ENCODE results near the gene SNX24.
"Not testable (repeated sequence)": the region's sequence is repeated elsewhere in the genome, so short reads cannot be mapped to it uniquely, and the experiment has no call there.

The SNX24 gene

GRCh38 chr5:122902263-122902662, 56.9 kb downstream of the SNX24 start:
- no peaks in the 10 kb centered on the region for H3K36me3 ChIP-seq (ENCODE audit: insufficient read depth, low read length)
- no peaks in the 10 kb centered on the region for H3K27me3 ChIP-seq (ENCODE audit: control insufficient read depth in 1 of 2, insufficient read depth in 2 of 2, low read length in 2 of 2)
- H3K4me1 ChIP-seq (ENCODE audit: insufficient read depth, low read length), result no peaks in the 10 kb centered on the region
- H3K9me3 ChIP-seq (ENCODE audit: low read length), result no peaks in the 10 kb centered on the region
- H3K27ac ChIP-seq (ENCODE audit: low read depth, low read length), result no peak overlapping the region
- no peak overlapping the region for H3K4me3 ChIP-seq (ENCODE audit: low read depth in 1 of 2, low read length in 2 of 2)
- H3K9ac ChIP-seq (ENCODE audit: low read length), result no peak overlapping the region

- Histone ChIP-seq H3K9ac (ENCODE audit: low read length) (no peak overlapping the region), H3K4me3 (ENCODE audit: low read depth in 1 of 2, low read length in 2 of 2) (no peak overlapping the region), H3K36me3 (ENCODE audit: insufficient read depth, low read length) (no peaks in the 10 kb centered on the region), H3K27ac (ENCODE audit: low read depth, low read length) (no peak overlapping the region), H3K27me3 (ENCODE audit: control insufficient read depth in 1 of 2, insufficient read depth in 2 of 2, low read length in 2 of 2) (no peaks in the 10 kb centered on the region), H3K9me3 (ENCODE audit: low read length) (no peaks in the 10 kb centered on the region), H3K4me1 (ENCODE audit: insufficient read depth, low read length) (no peaks in the 10 kb centered on the region)
These were observed 61.4 kb downstream of the SNX24 start for GRCh38 chr5:122906768-122907167.

GRCh38 chr5:122907276-122907675, 61.9 kb downstream of the SNX24 start:
- H3K4me1 ChIP-seq (ENCODE audit: insufficient read depth, low read length), result no peaks in the 10 kb centered on the region
- H3K27ac ChIP-seq (ENCODE audit: low read depth, low read length), result no peak overlapping the region

GRCh38 chr5:122908108-122908507, 62.7 kb downstream of the SNX24 start:
- H3K9ac ChIP-seq (ENCODE audit: low read length), result no peak overlapping the region
- H3K36me3 ChIP-seq (ENCODE audit: insufficient read depth, low read length), result no peaks in the 10 kb centered on the region
- H3K9me3 ChIP-seq (ENCODE audit: low read length), result no peaks in the 10 kb centered on the region
- no peak overlapping the region for H3K27ac ChIP-seq (ENCODE audit: low read depth, low read length)
- H3K4me1 ChIP-seq (ENCODE audit: insufficient read depth, low read length), result no peaks in the 10 kb centered on the region
- no peaks in the 10 kb centered on the region for H3K27me3 ChIP-seq (ENCODE audit: control insufficient read depth in 1 of 2, insufficient read depth in 2 of 2, low read length in 2 of 2)
- no peak overlapping the region for H3K4me3 ChIP-seq (ENCODE audit: low read depth in 1 of 2, low read length in 2 of 2)

More at GRCh38 chr5:122907276-122907675, 61.9 kb downstream of the SNX24 start:
- no peaks in the 10 kb centered on the region for H3K27me3 ChIP-seq (ENCODE audit: control insufficient read depth in 1 of 2, insufficient read depth in 2 of 2, low read length in 2 of 2)
- no peak overlapping the region for H3K4me3 ChIP-seq (ENCODE audit: low read depth in 1 of 2, low read length in 2 of 2)
- no peaks in the 10 kb centered on the region for H3K9me3 ChIP-seq (ENCODE audit: low read length)
- no peaks in the 10 kb centered on the region for H3K36me3 ChIP-seq (ENCODE audit: insufficient read depth, low read length)
- H3K9ac ChIP-seq (ENCODE audit: low read length), result no peak overlapping the region

GRCh38 chr5:122908662-122909061, 63.2 kb downstream of the SNX24 start:
- no peaks in the 10 kb centered on the region for H3K36me3 ChIP-seq (ENCODE audit: insufficient read depth, low read length)
- no peaks in the 10 kb centered on the region for H3K4me1 ChIP-seq (ENCODE audit: insufficient read depth, low read length)
- H3K9me3 ChIP-seq (ENCODE audit: low read length), result no peaks in the 10 kb centered on the region
- no peak overlapping the region for H3K4me3 ChIP-seq (ENCODE audit: low read depth in 1 of 2, low read length in 2 of 2)
- no peak overlapping the region for H3K9ac ChIP-seq (ENCODE audit: low read length)
- no peaks in the 10 kb centered on the region for H3K27me3 ChIP-seq (ENCODE audit: control insufficient read depth in 1 of 2, insufficient read depth in 2 of 2, low read length in 2 of 2)
- H3K27ac ChIP-seq (ENCODE audit: low read depth, low read length), result no peak overlapping the region

- Histone ChIP-seq H3K9me3 (ENCODE audit: low read length) (no peaks in the 10 kb centered on the region), H3K9ac (ENCODE audit: low read length) (no peak overlapping the region), H3K27me3 (ENCODE audit: control insufficient read depth in 1 of 2, insufficient read depth in 2 of 2, low read length in 2 of 2) (no peaks in the 10 kb centered on the region), H3K27ac (ENCODE audit: low read depth, low read length) (no peak overlapping the region), H3K4me3 (ENCODE audit: low read depth in 1 of 2, low read length in 2 of 2) (no peak overlapping the region), H3K4me1 (ENCODE audit: insufficient read depth, low read length) (no peaks in the 10 kb centered on the region), H3K36me3 (ENCODE audit: insufficient read depth, low read length) (no peaks in the 10 kb centered on the region)
These were observed 64.2 kb downstream of the SNX24 start for GRCh38 chr5:122909470-122910100.

GRCh38 chr5:122913436-122913835, 68.0 kb downstream of the SNX24 start:
- not testable (repeated sequence) for H3K36me3 ChIP-seq (ENCODE audit: insufficient read depth, low read length); H3K27me3 ChIP-seq (ENCODE audit: control insufficient read depth in 1 of 2, insufficient read depth in 2 of 2, low read length in 2 of 2); H3K9ac ChIP-seq (ENCODE audit: low read length); H3K4me3 ChIP-seq (ENCODE audit: low read depth in 1 of 2, low read length in 2 of 2); H3K9me3 ChIP-seq (ENCODE audit: low read length); H3K27ac ChIP-seq (ENCODE audit: low read depth, low read length)
- peaks cover 18% of the 10 kb centered on the region for H3K4me1 ChIP-seq (ENCODE audit: insufficient read depth, low read length)

GRCh38 chr5:122915717-122916461, 70.5 kb downstream of the SNX24 start:
- no peaks in the 10 kb centered on the region for H3K36me3 ChIP-seq (ENCODE audit: insufficient read depth, low read length)
- H3K4me3 ChIP-seq (ENCODE audit: low read depth in 1 of 2, low read length in 2 of 2), result peak overlapping the region in 1 of 2 donors; percentile 1
- no peaks in the 10 kb centered on the region for H3K27me3 ChIP-seq (ENCODE audit: control insufficient read depth in 1 of 2, insufficient read depth in 2 of 2, low read length in 2 of 2)
- H3K9me3 ChIP-seq (ENCODE audit: low read length), result no peaks in the 10 kb centered on the region
- no peak overlapping the region for H3K9ac ChIP-seq (ENCODE audit: low read length)
- peak overlapping the region; percentile 56 for H3K27ac ChIP-seq (ENCODE audit: low read depth, low read length)
- H3K4me1 ChIP-seq (ENCODE audit: insufficient read depth, low read length), result peaks cover 18% of the 10 kb centered on the region

GRCh38 chr5:122916490-122916889, 71.1 kb downstream of the SNX24 start:
- Histone ChIP-seq H3K36me3 (ENCODE audit: insufficient read depth, low read length) (no peaks in the 10 kb centered on the region), H3K27ac (ENCODE audit: low read depth, low read length) (no peak overlapping the region), H3K9me3 (ENCODE audit: low read length) (no peaks in the 10 kb centered on the region), H3K4me3 (ENCODE audit: low read depth in 1 of 2, low read length in 2 of 2) (no peak overlapping the region), H3K9ac (ENCODE audit: low read length) (no peak overlapping the region), H3K27me3 (ENCODE audit: control insufficient read depth in 1 of 2, insufficient read depth in 2 of 2, low read length in 2 of 2) (no peaks in the 10 kb centered on the region), H3K4me1 (ENCODE audit: insufficient read depth, low read length) (peaks cover 18% of the 10 kb centered on the region)

- peaks cover 18% of the 10 kb centered on the region for H3K4me1 ChIP-seq (ENCODE audit: insufficient read depth, low read length)
- no peaks in the 10 kb centered on the region for H3K36me3 ChIP-seq (ENCODE audit: insufficient read depth, low read length)
- H3K9ac ChIP-seq (ENCODE audit: low read length), result no peak overlapping the region
- H3K27ac ChIP-seq (ENCODE audit: low read depth, low read length), result no peak overlapping the region
- H3K4me3 ChIP-seq (ENCODE audit: low read depth in 1 of 2, low read length in 2 of 2), result no peak overlapping the region
- no peaks in the 10 kb centered on the region for H3K27me3 ChIP-seq (ENCODE audit: control insufficient read depth in 1 of 2, insufficient read depth in 2 of 2, low read length in 2 of 2)
- no peaks in the 10 kb centered on the region for H3K9me3 ChIP-seq (ENCODE audit: low read length)
These were observed 74.6 kb downstream of the SNX24 start for GRCh38 chr5:122919969-122920368.

- no peak overlapping the region for H3K4me3 ChIP-seq (ENCODE audit: low read depth in 1 of 2, low read length in 2 of 2)
- no peaks in the 10 kb centered on the region for H3K36me3 ChIP-seq (ENCODE audit: insufficient read depth, low read length)
- no peak overlapping the region for H3K27ac ChIP-seq (ENCODE audit: low read depth, low read length)
- H3K9me3 ChIP-seq (ENCODE audit: low read length), result no peaks in the 10 kb centered on the region
- H3K9ac ChIP-seq (ENCODE audit: low read length), result no peak overlapping the region
- no peaks in the 10 kb centered on the region for H3K27me3 ChIP-seq (ENCODE audit: control insufficient read depth in 1 of 2, insufficient read depth in 2 of 2, low read length in 2 of 2)
- no peaks in the 10 kb centered on the region for H3K4me1 ChIP-seq (ENCODE audit: insufficient read depth, low read length)
These were observed 76.4 kb downstream of the SNX24 start for GRCh38 chr5:122921826-122922225.

- Histone ChIP-seq H3K36me3 (ENCODE audit: insufficient read depth, low read length) (no peaks in the 10 kb centered on the region), H3K9ac (ENCODE audit: low read length) (no peak overlapping the region), H3K4me1 (ENCODE audit: insufficient read depth, low read length) (no peaks in the 10 kb centered on the region), H3K9me3 (ENCODE audit: low read length) (no peaks in the 10 kb centered on the region), H3K4me3 (ENCODE audit: low read depth in 1 of 2, low read length in 2 of 2) (no peak overlapping the region), H3K27me3 (ENCODE audit: control insufficient read depth in 1 of 2, insufficient read depth in 2 of 2, low read length in 2 of 2) (no peaks in the 10 kb centered on the region), H3K27ac (ENCODE audit: low read depth, low read length) (no peak overlapping the region)
These were observed 78.8 kb downstream of the SNX24 start for GRCh38 chr5:122924203-122924602.
